Activated CD4-positive, alpha-beta T cell treated with anti-CD3 and anti-CD28 coated beads for 48 hours (primary cell): Measurements from ENCODE around the gene RBFA.

Experiments
- DNase-seq: peaks from one replicate; pipeline ENCODE4 v3.0.0-alpha.2; 2020

The RBFA gene

GRCh38 chr18:80033181-80034067, 810 bp upstream of the RBFA start:
- peak; percentile 85 for DNase-seq

- DNase-seq, result no peak
Measured at GRCh38 chr18:80034852-80035406, 695 bp downstream of the RBFA start.

- no peak for DNase-seq
Measured at GRCh38 chr18:80035997-80036396, 1.8 kb downstream of the RBFA start.

- no peak for DNase-seq
Measured at GRCh38 chr18:80037300-80037699, 3.1 kb downstream of the RBFA start.

- no peak for DNase-seq
Measured at GRCh38 chr18:80037869-80038630, 3.8 kb downstream of the RBFA start.

- DNase-seq, result no peak
Measured at GRCh38 chr18:80040515-80040914, 6.3 kb downstream of the RBFA start.

- DNase-seq, result no peak
Measured at GRCh38 chr18:80041424-80041823, 7.2 kb downstream of the RBFA start.

GRCh38 chr18:80042785-80043184, 8.6 kb downstream of the RBFA start:
- DNase-seq, result no peak

GRCh38 chr18:80044072-80044471, 9.8 kb downstream of the RBFA start:
- no peak for DNase-seq

- no peak for DNase-seq
Measured at GRCh38 chr18:80046011-80046410, 11.8 kb downstream of the RBFA start.

- DNase-seq, result no peak
Measured at GRCh38 chr18:80046431-80046830, 12.2 kb downstream of the RBFA start.

GRCh38 chr18:80046961-80047541, 12.8 kb downstream of the RBFA start:
- no peak for DNase-seq

- DNase-seq, result no peak
Measured at GRCh38 chr18:80050797-80051196, 16.6 kb downstream of the RBFA start.

GRCh38 chr18:80056095-80056494, 21.9 kb downstream of the RBFA start:
- no peak for DNase-seq

GRCh38 chr18:80059945-80060344, 25.7 kb downstream of the RBFA start:
- no peak for DNase-seq

GRCh38 chr18:80065705-80066104, 31.5 kb downstream of the RBFA start:
- no peak for DNase-seq

- DNase-seq, result no peak
Measured at GRCh38 chr18:80067321-80067720, 33.1 kb downstream of the RBFA start.

- DNase-seq, result no peak
Measured at GRCh38 chr18:80067897-80068296, 33.7 kb downstream of the RBFA start.

- DNase-seq, result no peak
Measured at GRCh38 chr18:80068571-80069272, 34.5 kb downstream of the RBFA start.

GRCh38 chr18:80070825-80071224, 36.6 kb downstream of the RBFA start:
- DNase-seq, result no peak

- DNase-seq, result no peak
Measured at GRCh38 chr18:80074183-80074582, 39.9 kb downstream of the RBFA start.

GRCh38 chr18:80074697-80075096, 40.5 kb downstream of the RBFA start:
- no peak for DNase-seq

- no peak for DNase-seq
Measured at GRCh38 chr18:80075940-80076339, 41.7 kb downstream of the RBFA start.
